ENCODE results near the gene THAP4.

Gene THAP4

DNA sequence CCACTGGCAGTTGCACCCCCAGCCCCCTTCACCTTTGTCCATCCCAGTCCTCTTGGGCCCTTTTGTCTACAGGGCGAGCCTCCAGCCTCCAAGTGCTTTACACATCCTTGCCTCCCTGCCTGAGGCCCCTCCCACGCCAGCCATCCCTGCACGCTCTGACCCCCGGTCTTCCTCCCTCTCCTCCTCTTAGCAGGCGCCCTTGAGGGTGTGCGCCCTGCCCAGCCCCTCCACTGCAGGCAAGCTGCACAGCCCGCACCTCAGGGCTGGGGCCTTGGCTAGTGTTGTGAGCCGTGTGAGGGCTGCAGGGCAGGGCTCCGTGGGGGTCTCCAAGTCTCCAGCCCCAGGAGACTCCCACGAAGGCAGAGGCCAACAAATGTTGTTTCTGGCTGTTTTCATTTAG, 71.5 kb downstream of the THAP4 start:
- H3K79me2 ChIP-seq (ENCODE audit: insufficient read depth, low read length) = no peaks in the 10 kb centered on the region
- no peaks in the 10 kb centered on the region for H3K9me3 ChIP-seq (ENCODE audit: insufficient read depth, low read length, severe bottlenecking)
- TF ChIP-seq, protein P1, sequence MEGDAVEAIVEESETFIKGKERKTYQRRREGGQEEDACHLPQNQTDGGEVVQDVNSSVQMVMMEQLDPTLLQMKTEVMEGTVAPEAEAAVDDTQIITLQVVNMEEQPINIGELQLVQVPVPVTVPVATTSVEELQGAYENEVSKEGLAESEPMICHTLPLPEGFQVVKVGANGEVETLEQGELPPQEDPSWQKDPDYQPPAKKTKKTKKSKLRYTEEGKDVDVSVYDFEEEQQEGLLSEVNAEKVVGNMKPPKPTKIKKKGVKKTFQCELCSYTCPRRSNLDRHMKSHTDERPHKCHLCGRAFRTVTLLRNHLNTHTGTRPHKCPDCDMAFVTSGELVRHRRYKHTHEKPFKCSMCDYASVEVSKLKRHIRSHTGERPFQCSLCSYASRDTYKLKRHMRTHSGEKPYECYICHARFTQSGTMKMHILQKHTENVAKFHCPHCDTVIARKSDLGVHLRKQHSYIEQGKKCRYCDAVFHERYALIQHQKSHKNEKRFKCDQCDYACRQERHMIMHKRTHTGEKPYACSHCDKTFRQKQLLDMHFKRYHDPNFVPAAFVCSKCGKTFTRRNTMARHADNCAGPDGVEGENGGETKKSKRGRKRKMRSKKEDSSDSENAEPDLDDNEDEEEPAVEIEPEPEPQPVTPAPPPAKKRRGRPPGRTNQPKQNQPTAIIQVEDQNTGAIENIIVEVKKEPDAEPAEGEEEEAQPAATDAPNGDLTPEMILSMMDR (IDR thresholded peaks at IDR 0.05; ENCODE audit: borderline replicate concordance, extremely low read depth, low read length, poor library complexity, severe bottlenecking) = no peak
- no peak for TF ChIP-seq EZH2 (IDR thresholded peaks at IDR 0.05; ENCODE audit: borderline replicate concordance, low read depth, low read length, severe bottlenecking)
- no peaks in the 10 kb centered on the region for H4K20me1 ChIP-seq (ENCODE audit: insufficient read depth, low read length)
- no peak overlapping the region for H3K4me2 ChIP-seq (ENCODE audit: insufficient read depth, low read length)
- no peaks in the 10 kb centered on the region for H3K27me3 ChIP-seq (ENCODE audit: insufficient read depth, low read length, poor library complexity)
- H3K4me1 ChIP-seq (ENCODE audit: insufficient read depth, low read length) = no peaks in the 10 kb centered on the region
- no peaks in the 10 kb centered on the region for H3K36me3 ChIP-seq (ENCODE audit: insufficient read depth, low read length)
- no peak overlapping the region for H2AFZ ChIP-seq (ENCODE audit: low read depth, low read length)
- no peak overlapping the region for H3K9ac ChIP-seq (ENCODE audit: low read depth, low read length)
- ATAC-seq (ENCODE audit: insufficient read depth, low read depth) (no peak), DNase-seq (no peak)
- no peak overlapping the region for H3K27ac ChIP-seq (ENCODE audit: low read length)
- H3K4me3 ChIP-seq (ENCODE audit: low read depth in 1 of 2, low read length in 2 of 2) = no peak overlapping the region

DNA sequence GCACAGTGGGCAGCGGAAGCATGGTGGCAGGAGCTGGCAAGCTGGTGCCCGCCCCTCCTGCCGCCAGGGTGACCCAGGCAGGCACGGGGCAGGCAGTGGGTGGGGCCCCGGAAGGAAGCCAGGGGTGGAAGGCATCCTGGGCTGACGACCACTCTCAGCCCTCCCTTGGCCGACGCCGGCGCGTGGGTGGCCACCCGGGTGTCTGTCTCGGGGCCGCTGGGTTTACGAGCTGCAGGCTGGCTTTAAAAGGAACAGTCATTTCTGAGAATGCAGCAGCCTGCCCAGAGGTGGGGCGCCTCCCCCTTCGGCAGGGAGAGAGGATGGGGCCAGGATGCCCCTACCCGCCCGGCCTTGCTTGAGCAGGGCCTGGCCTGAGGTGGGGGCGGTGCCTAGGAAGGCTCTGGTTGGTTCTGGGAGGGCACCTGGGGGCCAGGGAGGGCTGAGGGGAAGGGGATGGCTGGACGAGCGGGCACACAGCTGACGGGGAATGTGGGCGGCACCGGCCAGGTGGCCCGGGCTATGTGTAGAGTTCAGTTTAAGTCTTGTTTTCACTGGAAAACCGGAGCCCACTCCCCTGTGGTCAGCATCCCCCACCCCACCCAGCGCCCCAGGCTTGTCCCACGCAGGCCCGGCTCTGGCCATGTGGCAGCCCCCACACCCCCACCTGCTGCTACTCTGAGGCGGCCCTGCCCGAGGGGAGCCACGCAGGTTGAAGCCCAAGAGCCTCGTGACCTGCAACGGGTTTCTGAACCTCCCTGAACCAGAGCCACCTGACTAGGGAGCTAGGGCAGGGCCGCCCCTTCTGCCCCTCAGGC, 72.2 kb downstream of the THAP4 start:
- Histone ChIP-seq H3K4me1 (ENCODE audit: insufficient read depth, low read length) (no peaks in the 10 kb centered on the region), H4K20me1 (ENCODE audit: insufficient read depth, low read length) (no peaks in the 10 kb centered on the region), H3K9ac (ENCODE audit: low read depth, low read length) (no peak overlapping the region), H3K27me3 (ENCODE audit: insufficient read depth, low read length, poor library complexity) (no peaks in the 10 kb centered on the region), H3K9me3 (ENCODE audit: insufficient read depth, low read length, severe bottlenecking) (no peaks in the 10 kb centered on the region), H3K79me2 (ENCODE audit: insufficient read depth, low read length) (no peaks in the 10 kb centered on the region), H3K4me2 (ENCODE audit: insufficient read depth, low read length) (no peak overlapping the region), H3K36me3 (ENCODE audit: insufficient read depth, low read length) (no peaks in the 10 kb centered on the region), H3K4me3 (ENCODE audit: low read depth in 1 of 2, low read length in 2 of 2) (no peak overlapping the region), H2AFZ (ENCODE audit: low read depth, low read length) (no peak overlapping the region), H3K27ac (ENCODE audit: low read length) (no peak overlapping the region)
- no peak for DNase-seq
- no peak for TF ChIP-seq EZH2 (IDR thresholded peaks at IDR 0.05; ENCODE audit: borderline replicate concordance, low read depth, low read length, severe bottlenecking)
- TF ChIP-seq, protein P1 (IDR thresholded peaks at IDR 0.05; ENCODE audit: borderline replicate concordance, extremely low read depth, low read length, poor library complexity, severe bottlenecking) = no peak
- ATAC-seq (ENCODE audit: insufficient read depth, low read depth) = no peak

DNA sequence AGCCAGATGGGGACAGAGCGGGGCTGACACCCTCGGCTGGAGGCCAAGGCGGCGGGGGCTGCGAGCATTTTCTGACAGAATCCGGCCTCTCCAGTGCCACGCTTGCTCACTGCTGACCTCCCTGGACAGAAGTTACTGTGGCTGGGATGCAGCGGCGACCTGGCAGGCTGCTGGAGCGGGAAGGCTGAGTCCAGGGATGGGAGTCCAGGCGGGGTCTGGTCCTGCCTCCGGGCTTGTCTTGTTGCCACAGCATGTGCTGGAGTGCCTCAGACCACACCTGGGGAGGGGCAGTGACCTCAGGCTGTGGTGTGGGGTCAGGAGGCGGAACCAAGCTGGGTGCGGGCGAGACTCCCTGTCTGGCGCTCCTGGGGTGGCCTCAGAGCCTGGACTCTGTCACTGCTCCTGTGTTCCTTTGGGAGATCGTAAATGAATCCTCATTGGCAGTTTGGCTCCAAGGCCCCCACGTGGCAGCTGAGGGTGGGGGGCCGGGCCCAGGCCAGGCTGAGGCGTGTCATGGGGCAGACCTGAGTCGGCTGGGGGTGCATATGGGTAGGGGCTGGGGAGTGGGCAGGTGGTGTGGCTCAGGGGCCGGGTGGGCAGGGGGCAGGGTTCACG, 72.9 kb downstream of the THAP4 start:
- DNase-seq (no peak), ATAC-seq (ENCODE audit: insufficient read depth, low read depth) (no peak)
- no peak overlapping the region for H3K4me2 ChIP-seq (ENCODE audit: insufficient read depth, low read length)
- H3K9ac ChIP-seq (ENCODE audit: low read depth, low read length) = no peak overlapping the region
- no peak overlapping the region for H3K4me3 ChIP-seq (ENCODE audit: low read depth in 1 of 2, low read length in 2 of 2)
- H3K27me3 ChIP-seq (ENCODE audit: insufficient read depth, low read length, poor library complexity) = no peaks in the 10 kb centered on the region
- H2AFZ ChIP-seq (ENCODE audit: low read depth, low read length) = no peak overlapping the region
- H4K20me1 ChIP-seq (ENCODE audit: insufficient read depth, low read length) = no peaks in the 10 kb centered on the region
- no peaks in the 10 kb centered on the region for H3K36me3 ChIP-seq (ENCODE audit: insufficient read depth, low read length)
- H3K27ac ChIP-seq (ENCODE audit: low read length) = no peak overlapping the region
- TF ChIP-seq, protein P1 (IDR thresholded peaks at IDR 0.05; ENCODE audit: borderline replicate concordance, extremely low read depth, low read length, poor library complexity, severe bottlenecking) = no peak
- no peak for TF ChIP-seq EZH2 (IDR thresholded peaks at IDR 0.05; ENCODE audit: borderline replicate concordance, low read depth, low read length, severe bottlenecking)
- no peaks in the 10 kb centered on the region for H3K4me1 ChIP-seq (ENCODE audit: insufficient read depth, low read length)
- no peaks in the 10 kb centered on the region for H3K79me2 ChIP-seq (ENCODE audit: insufficient read depth, low read length)
- H3K9me3 ChIP-seq (ENCODE audit: insufficient read depth, low read length, severe bottlenecking) = no peaks in the 10 kb centered on the region

Data from DND-41 (cell line).